ENCODE results near the gene MTHFS.
A peak's percentile ranks its signal among the peaks of the same experiment; 100 is the strongest.

MTHFS gene

GRCh38 chr15:79872358-79873017 lies 24.3 kb downstream of the MTHFS start:
- DNase-seq, result peak; percentile 29

- DNase-seq, result no peak
These were observed 28.3 kb downstream of the MTHFS start for GRCh38 chr15:79868554-79868953.

- DNase-seq, result no peak
These were observed 32.9 kb downstream of the MTHFS start for GRCh38 chr15:79863886-79864285.

GRCh38 chr15:79862191-79862590 lies 34.6 kb downstream of the MTHFS start:
- DNase-seq, result no peak

- no peak for DNase-seq
These were observed 36.2 kb downstream of the MTHFS start for GRCh38 chr15:79860661-79861060.

- DNase-seq, result no peak
These were observed 38.3 kb downstream of the MTHFS start for GRCh38 chr15:79858469-79858868.

- DNase-seq, result peak; percentile 51
These were observed 43.1 kb downstream of the MTHFS start for GRCh38 chr15:79853492-79854328.

- no peak for DNase-seq
These were observed 47.0 kb downstream of the MTHFS start for GRCh38 chr15:79849789-79850188.

- DNase-seq, result no peak
These were observed 50.3 kb downstream of the MTHFS start for GRCh38 chr15:79846539-79846938.

GRCh38 chr15:79844221-79844620 lies 52.6 kb downstream of the MTHFS start:
- DNase-seq, result no peak

GRCh38 chr15:79837846-79838245 lies 59.0 kb downstream of the MTHFS start:
- no peak for DNase-seq

GRCh38 chr15:79834495-79834894 lies 62.3 kb downstream of the MTHFS start:
- DNase-seq, result no peak

- DNase-seq, result no peak
These were observed 64.3 kb downstream of the MTHFS start for GRCh38 chr15:79832367-79833120.

GRCh38 chr15:79831604-79832003 lies 65.2 kb downstream of the MTHFS start:
- no peak for DNase-seq

- no peak for DNase-seq
These were observed 66.9 kb downstream of the MTHFS start for GRCh38 chr15:79829950-79830349.

- no peak for DNase-seq
These were observed 68.4 kb downstream of the MTHFS start for GRCh38 chr15:79828447-79828846.

GRCh38 chr15:79826800-79827199 lies 70.0 kb downstream of the MTHFS start:
- DNase-seq, result no peak

- DNase-seq, result no peak
These were observed 72.6 kb downstream of the MTHFS start for GRCh38 chr15:79824136-79824701.

GRCh38 chr15:79820820-79821219 lies 76.0 kb downstream of the MTHFS start:
- DNase-seq, result no peak

GRCh38 chr15:79820176-79820575 lies 76.6 kb downstream of the MTHFS start:
- DNase-seq, result no peak

GRCh38 chr15:79816571-79816970 lies 80.2 kb downstream of the MTHFS start:
- DNase-seq, result no peak

- DNase-seq, result no peak
These were observed 81.3 kb downstream of the MTHFS start for GRCh38 chr15:79815468-79815867.

- DNase-seq, result no peak
These were observed 84.3 kb downstream of the MTHFS start for GRCh38 chr15:79812541-79812940.

All from activated CD4-positive, alpha-beta T cell treated with anti-CD3 and anti-CD28 coated beads, Interleukin-2, amount 50 U/mL, for 1 hour (primary cell).